Stimulated activated naive CD4-positive, alpha-beta T cell (primary cell): ENCODE measurements around the gene KIAA1614.

ENCODE experiments used
- DNase-seq, 6 experiments: peaks; one replicate each; lab custom pipeline; 2025; lab: John Stamatoyannopoulos, UW

The KIAA1614 gene

GRCh38 chr1:180924939-180925338 is 12.2 kb downstream of the KIAA1614 start:
- DNase-seq = no peak

GRCh38 chr1:180925471-180926051 is 12.9 kb downstream of the KIAA1614 start:
- no peak for DNase-seq

- DNase-seq = peak in 1 of 6 experiments; percentile 9
Measured at GRCh38 chr1:180926164-180926981, 13.7 kb downstream of the KIAA1614 start.

GRCh38 chr1:180927348-180927747 is 14.7 kb downstream of the KIAA1614 start:
- no peak for DNase-seq

GRCh38 chr1:180927841-180928240 is 15.1 kb downstream of the KIAA1614 start:
- DNase-seq = no peak

GRCh38 chr1:180928331-180929230 is 15.9 kb downstream of the KIAA1614 start:
- no peak for DNase-seq

- no peak for DNase-seq
Measured at GRCh38 chr1:180929389-180929788, 16.7 kb downstream of the KIAA1614 start.

GRCh38 chr1:180930687-180931086 is 18.0 kb downstream of the KIAA1614 start:
- no peak for DNase-seq

- DNase-seq = no peak
Measured at GRCh38 chr1:180931529-180931928, 18.8 kb downstream of the KIAA1614 start.

- DNase-seq = no peak
Measured at GRCh38 chr1:180932378-180932777, 19.7 kb downstream of the KIAA1614 start.

GRCh38 chr1:180933141-180933540 is 20.4 kb downstream of the KIAA1614 start:
- DNase-seq = no peak

GRCh38 chr1:180934563-180934962 is 21.9 kb downstream of the KIAA1614 start:
- no peak for DNase-seq

GRCh38 chr1:180935326-180936109 is 22.8 kb downstream of the KIAA1614 start:
- DNase-seq = no peak

GRCh38 chr1:180936110-180937011 is 23.7 kb downstream of the KIAA1614 start:
- no peak for DNase-seq

- no peak for DNase-seq
Measured at GRCh38 chr1:180937012-180937372, 24.3 kb downstream of the KIAA1614 start.

GRCh38 chr1:180937624-180938225 is 25.0 kb downstream of the KIAA1614 start:
- DNase-seq = no peak

GRCh38 chr1:180939073-180939710 is 26.5 kb downstream of the KIAA1614 start:
- no peak for DNase-seq

GRCh38 chr1:180939711-180940103 is 27.0 kb downstream of the KIAA1614 start:
- DNase-seq = no peak

- DNase-seq = no peak
Measured at GRCh38 chr1:180940445-180940844, 27.7 kb downstream of the KIAA1614 start.
